NCI-H526 treated with DMSO at 0.1 percent for 48 hours (cell line): ENCODE measurements around the gene ARHGAP42.

Experiments used
- DNase-seq: peaks from one replicate; lab custom pipeline; 2025; lab: John Stamatoyannopoulos, UW

Gene ARHGAP42

GRCh38 chr11:100833276-100833675 lies 146.2 kb downstream of the ARHGAP42 start:
- no peak for DNase-seq

GRCh38 chr11:100835854-100836253 lies 148.8 kb downstream of the ARHGAP42 start:
- DNase-seq = no peak

- DNase-seq = no peak
Measured at GRCh38 chr11:100837311-100837710, 150.2 kb downstream of the ARHGAP42 start.

- peak; percentile 25 for DNase-seq
Measured at GRCh38 chr11:100841711-100842407, 154.8 kb downstream of the ARHGAP42 start.

- no peak for DNase-seq
Measured at GRCh38 chr11:100847696-100848216, 160.7 kb downstream of the ARHGAP42 start.

- no peak for DNase-seq
Measured at GRCh38 chr11:100849009-100849900, 162.2 kb downstream of the ARHGAP42 start.

- DNase-seq = no peak
Measured at GRCh38 chr11:100849901-100850235, 162.8 kb downstream of the ARHGAP42 start.

- no peak for DNase-seq
Measured at GRCh38 chr11:100851147-100851546, 164.1 kb downstream of the ARHGAP42 start.

GRCh38 chr11:100851584-100852152 lies 164.6 kb downstream of the ARHGAP42 start:
- no peak for DNase-seq

- DNase-seq = peak; percentile 56
Measured at GRCh38 chr11:100855466-100856067, 168.5 kb downstream of the ARHGAP42 start.

GRCh38 chr11:100857236-100858005 lies 170.3 kb downstream of the ARHGAP42 start:
- DNase-seq = no peak

- no peak for DNase-seq
Measured at GRCh38 chr11:100860318-100861155, 173.4 kb downstream of the ARHGAP42 start.

- DNase-seq = peak; percentile 80
Measured at GRCh38 chr11:100861212-100861611, 174.1 kb downstream of the ARHGAP42 start.

GRCh38 chr11:100863080-100863581 lies 176.0 kb downstream of the ARHGAP42 start:
- no peak for DNase-seq

- no peak for DNase-seq
Measured at GRCh38 chr11:100865443-100866065, 178.5 kb downstream of the ARHGAP42 start.

GRCh38 chr11:100866453-100866852 lies 179.4 kb downstream of the ARHGAP42 start:
- no peak for DNase-seq

- DNase-seq = no peak
Measured at GRCh38 chr11:100867606-100868005, 180.5 kb downstream of the ARHGAP42 start.

- DNase-seq = no peak
Measured at GRCh38 chr11:100869328-100869727, 182.2 kb downstream of the ARHGAP42 start.

- no peak for DNase-seq
Measured at GRCh38 chr11:100870138-100870537, 183.1 kb downstream of the ARHGAP42 start.
